ENCODE measurements around the gene PYGL.
A peak's percentile ranks its signal among the peaks of the same experiment; 100 is the strongest.

PYGL gene

GRCh38 chr14:50859296-50859624 lies 85.0 kb downstream of the PYGL start:
- H3K27me3 ChIP-seq (replicated peaks) = no peaks in the 10 kb centered on the region
- no peak for DNase-seq
- TF ChIP-seq CTCF (IDR thresholded peaks at IDR 0.05; ENCODE audit: low read depth, low read length, missing control alignments) = no peak
- in situ Hi-C loops (cut with HindIII; ENCODE audit: low pct_ligation_motif_present, low sequenced_read_pairs) = no loop called here
- no peaks in the 10 kb centered on the region for H3K36me3 ChIP-seq (replicated peaks)
- no peak overlapping the region for H3K27ac ChIP-seq
- H3K4me3 ChIP-seq (ENCODE audit: low read depth, low read length) = peak overlapping the region; percentile 67

- H3K4me3 ChIP-seq (ENCODE audit: low read depth, low read length) = no peak overlapping the region
- no peak overlapping the region for H3K27ac ChIP-seq
- in situ Hi-C loops (cut with HindIII; ENCODE audit: low pct_ligation_motif_present, low sequenced_read_pairs) = no loop called here
These were observed 87.6 kb downstream of the PYGL start for GRCh38 chr14:50856660-50857059.

GRCh38 chr14:50855558-50855957 lies 88.7 kb downstream of the PYGL start:
- TF ChIP-seq CTCF (IDR thresholded peaks at IDR 0.05; ENCODE audit: low read depth, low read length, missing control alignments) = peak; percentile 17
- in situ Hi-C loops (cut with HindIII; ENCODE audit: low pct_ligation_motif_present, low sequenced_read_pairs) = no loop called here
- Histone ChIP-seq H3K36me3 (replicated peaks) (no peaks in the 10 kb centered on the region), H3K4me3 (ENCODE audit: low read depth, low read length) (no peak overlapping the region), H3K27me3 (replicated peaks) (no peaks in the 10 kb centered on the region), H3K27ac (no peak overlapping the region)
- no peak for DNase-seq

More at GRCh38 chr14:50856660-50857059, 87.6 kb downstream of the PYGL start:
- no peak for TF ChIP-seq CTCF (IDR thresholded peaks at IDR 0.05; ENCODE audit: low read depth, low read length, missing control alignments)
- Histone ChIP-seq H3K27me3 (replicated peaks) (no peaks in the 10 kb centered on the region), H3K36me3 (replicated peaks) (no peaks in the 10 kb centered on the region)
- DNase-seq = no peak
